Gastroesophageal sphincter (tissue), 3 donors: ENCODE results near the gene CCNL1.

Experiments
- POLR2A ChIP-seq, 2 donors: fragments of 450-650 bp; IDR thresholded peaks; one replicate each; pipeline ENCODE4 v1.6.1; 2017; ENCODE audit warnings: antibody characterized with exemption in 2 of 2, mild to moderate bottlenecking in 2 of 2, moderate library complexity in 1 of 2
- POLR2AphosphoS5 ChIP-seq: sonication (generic); formaldehyde crosslinking; IDR thresholded peaks from one replicate; pipeline ENCODE4 v1.6.1; 2017; ENCODE audit warnings: antibody characterized with exemption
- TF ChIP-seq, protein P1 (sequence below), 4 experiments: fragments of 200-600 bp in 2 of 4; fragments of 450-650 bp in 2 of 4; sonication (generic) in 1 of 4; IDR thresholded peaks; one replicate each; pipeline ENCODE4 v1.5.1; 2017 to 2019; ENCODE audit warnings: antibody characterized with exemption in 4 of 4, mild to moderate bottlenecking in 2 of 4, moderate library complexity in 2 of 4

DNA sequence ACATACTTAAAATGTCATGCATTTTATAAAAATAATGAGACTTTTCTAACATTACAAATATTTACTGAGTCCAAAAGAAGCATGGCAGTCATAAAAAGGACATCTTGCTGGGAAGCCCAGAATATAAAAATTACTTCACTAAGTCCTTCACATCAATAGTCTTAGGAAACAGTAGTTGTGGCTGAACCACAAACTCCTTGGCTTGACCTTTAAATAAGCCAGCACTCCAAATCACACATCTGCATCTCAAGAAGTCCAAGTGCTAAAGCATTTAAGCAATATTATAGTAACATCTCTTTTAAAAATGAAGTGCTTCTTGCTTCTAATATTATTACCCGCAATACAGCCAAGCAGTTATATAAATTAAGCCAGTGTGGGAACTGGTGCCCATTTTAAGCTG is 8.8 kb downstream of the CCNL1 start:
- TF ChIP-seq, protein P1, sequence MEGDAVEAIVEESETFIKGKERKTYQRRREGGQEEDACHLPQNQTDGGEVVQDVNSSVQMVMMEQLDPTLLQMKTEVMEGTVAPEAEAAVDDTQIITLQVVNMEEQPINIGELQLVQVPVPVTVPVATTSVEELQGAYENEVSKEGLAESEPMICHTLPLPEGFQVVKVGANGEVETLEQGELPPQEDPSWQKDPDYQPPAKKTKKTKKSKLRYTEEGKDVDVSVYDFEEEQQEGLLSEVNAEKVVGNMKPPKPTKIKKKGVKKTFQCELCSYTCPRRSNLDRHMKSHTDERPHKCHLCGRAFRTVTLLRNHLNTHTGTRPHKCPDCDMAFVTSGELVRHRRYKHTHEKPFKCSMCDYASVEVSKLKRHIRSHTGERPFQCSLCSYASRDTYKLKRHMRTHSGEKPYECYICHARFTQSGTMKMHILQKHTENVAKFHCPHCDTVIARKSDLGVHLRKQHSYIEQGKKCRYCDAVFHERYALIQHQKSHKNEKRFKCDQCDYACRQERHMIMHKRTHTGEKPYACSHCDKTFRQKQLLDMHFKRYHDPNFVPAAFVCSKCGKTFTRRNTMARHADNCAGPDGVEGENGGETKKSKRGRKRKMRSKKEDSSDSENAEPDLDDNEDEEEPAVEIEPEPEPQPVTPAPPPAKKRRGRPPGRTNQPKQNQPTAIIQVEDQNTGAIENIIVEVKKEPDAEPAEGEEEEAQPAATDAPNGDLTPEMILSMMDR (IDR thresholded peaks at IDR 0.05): no peak
- TF ChIP-seq POLR2A (IDR thresholded peaks at IDR 0.05) (no peak), POLR2AphosphoS5 (no peak)
